WTC11 (cell line): ENCODE data around the gene RFX8. TPM values are rescaled to one million over a fixed set of nuclear protein-coding genes. Genes with fewer than 3 reads are reported as not detected.

Experiments used
- ATAC-seq: fragments of 200-7000 bp; cut with Tn5 transposase; 2 replicates; pipeline ENCODE4 v1.10.0; 2021; ENCODE audit warnings: mild to moderate bottlenecking, moderate library complexity
- CTCF ChIA-PET: fragments of 300-600 bp; sonication (Branson Sonifier 250); formaldehyde crosslinking; loops from one replicate; lab custom pipeline; 2021; ENCODE audit warnings: antibody characterized with exemption; lab: Charles Lee
- POLR2A ChIA-PET: fragments of 350-600 bp; sonication (Branson Sonifier 250); formaldehyde crosslinking; loops from one replicate; lab custom pipeline; 2021; ENCODE audit warnings: antibody characterized with exemption; lab: Charles Lee
- DNase-seq: peaks from one replicate; pipeline ENCODE4 v3.0.0; 2021; ENCODE audit warnings: low spot score
- H3K27ac Mint-ChIP-seq: 2 replicates; pipeline ENCODE4 v1.8.0; 2021; ENCODE audit warnings: mixed read lengths
- H3K27me3 Mint-ChIP-seq: 2 replicates; pipeline ENCODE4 v1.8.0; 2021; ENCODE audit warnings: low read depth, mild to moderate bottlenecking, moderate library complexity, mixed read lengths
- H3K36me3 Mint-ChIP-seq: 2 replicates; pipeline ENCODE4 v1.8.0; 2021; ENCODE audit warnings: mixed read lengths
- H3K4me1 Mint-ChIP-seq: 2 replicates; pipeline ENCODE4 v1.8.0; 2022; ENCODE audit warnings: mixed read lengths
- H3K4me3 Mint-ChIP-seq: 2 replicates; pipeline ENCODE4 v1.8.0; 2021; ENCODE audit warnings: mild to moderate bottlenecking, moderate library complexity, mixed read lengths
- H3K9me3 Mint-ChIP-seq: 2 replicates; pipeline ENCODE4 v1.8.0; 2021; ENCODE audit warnings: mixed read lengths
- AFF4 ChIP-seq: sonication (generic); formaldehyde crosslinking; IDR thresholded peaks from 2 replicates; pipeline ENCODE4 v1.8.1; 2023; ENCODE audit warnings: mild to moderate bottlenecking, missing genetic modification reagents, borderline replicate concordance
- ATF1 ChIP-seq: sonication (generic); formaldehyde crosslinking; IDR thresholded peaks from 2 replicates; pipeline ENCODE4 v1.8.1; 2023; ENCODE audit warnings: mild to moderate bottlenecking, moderate library complexity, missing genetic modification reagents
- CDX4 ChIP-seq: fragments of 250-450 bp; sonication (Bioruptor Pico); IDR thresholded peaks from 2 replicates; pipeline ENCODE4 v1.9.0; 2021; ENCODE audit warnings: moderate library complexity, mild to moderate bottlenecking, inconsistent platforms, borderline replicate concordance
- CREB1 ChIP-seq: sonication (generic); formaldehyde crosslinking; IDR thresholded peaks from 2 replicates; pipeline ENCODE4 v1.8.0; 2023; ENCODE audit warnings: mild to moderate bottlenecking, missing genetic modification reagents
- CTCF ChIP-seq: fragments of 200-600 bp; IDR thresholded peaks from 2 replicates; pipeline ENCODE4 v1.8.0; 2022; ENCODE audit warnings: antibody characterized with exemption
- ESRRA ChIP-seq: sonication (generic); formaldehyde crosslinking; IDR thresholded peaks from 2 replicates; pipeline ENCODE4 v1.8.1; 2022; ENCODE audit warnings: mild to moderate bottlenecking, missing genetic modification reagents, borderline replicate concordance
- GTF2I ChIP-seq: fragments of 250-450 bp; sonication (Bioruptor Pico); conservative IDR thresholded peaks from 2 replicates; pipeline ENCODE4 v1.4.0; 2021; ENCODE audit warnings: mild to moderate bottlenecking
- HMGA2 ChIP-seq: fragments of 250-450 bp; sonication (Bioruptor Pico); IDR thresholded peaks from 2 replicates; pipeline ENCODE4 v1.4.0; 2021; ENCODE audit warnings: mild to moderate bottlenecking, moderate library complexity
- KAT7 ChIP-seq: sonication (generic); formaldehyde crosslinking; IDR thresholded peaks from 2 replicates; pipeline ENCODE4 v1.8.1; 2023; ENCODE audit warnings: missing genetic modification reagents, mild to moderate bottlenecking, borderline replicate concordance
- MYBL2 ChIP-seq: sonication (generic); formaldehyde crosslinking; IDR thresholded peaks from 2 replicates; pipeline ENCODE4 v1.8.1; 2023; ENCODE audit warnings: mild to moderate bottlenecking, moderate library complexity, missing genetic modification reagents
- NR1H2 ChIP-seq: sonication (generic); formaldehyde crosslinking; IDR thresholded peaks from 2 replicates; pipeline ENCODE4 v1.9.0; 2021; ENCODE audit warnings: mild to moderate bottlenecking, moderate library complexity, missing genetic modification reagents
- PRRX2 ChIP-seq: fragments of 250-450 bp; sonication (Bioruptor Pico); IDR thresholded peaks from 2 replicates; pipeline ENCODE4 v1.8.0; 2021; ENCODE audit warnings: mild to moderate bottlenecking
- SP1 ChIP-seq: sonication (generic); formaldehyde crosslinking; conservative IDR thresholded peaks from 2 replicates; pipeline ENCODE4 v1.8.1; 2022; ENCODE audit warnings: missing genetic modification reagents
- TEAD1 ChIP-seq: sonication (generic); formaldehyde crosslinking; IDR thresholded peaks from 2 replicates; pipeline ENCODE4 v1.8.0; 2022; ENCODE audit warnings: mild to moderate bottlenecking, missing genetic modification reagents
- ZBTB43 ChIP-seq: sonication (generic); formaldehyde crosslinking; IDR thresholded peaks from 2 replicates; pipeline ENCODE4 v1.8.1; 2023; ENCODE audit warnings: mild to moderate bottlenecking, missing genetic modification reagents
- ZMAT4 ChIP-seq: fragments of 250-450 bp; sonication (Bioruptor Pico); IDR thresholded peaks from 2 replicates; pipeline ENCODE4 v1.9.0; 2021; ENCODE audit warnings: mild to moderate bottlenecking
- ZNF138 ChIP-seq: sonication (generic); formaldehyde crosslinking; conservative IDR thresholded peaks from 2 replicates; pipeline ENCODE4 v1.8.1; 2022; ENCODE audit warnings: mild to moderate bottlenecking, moderate library complexity, missing genetic modification reagents
- ZNF232 ChIP-seq: sonication (generic); formaldehyde crosslinking; IDR thresholded peaks from 2 replicates; pipeline ENCODE4 v1.8.0; 2022; ENCODE audit warnings: mild to moderate bottlenecking, missing genetic modification reagents
- ZNF281 ChIP-seq: sonication (generic); formaldehyde crosslinking; IDR thresholded peaks from 2 replicates; pipeline ENCODE4 v1.8.0; 2023; ENCODE audit warnings: mild to moderate bottlenecking, missing genetic modification reagents
- ZNF317 ChIP-seq: sonication (generic); formaldehyde crosslinking; IDR thresholded peaks from 2 replicates; pipeline ENCODE4 v1.8.1; 2023; ENCODE audit warnings: low read depth, mild to moderate bottlenecking, moderate library complexity, missing genetic modification reagents, borderline replicate concordance
- ZNF425 ChIP-seq: fragments of 250-450 bp; sonication (Bioruptor Pico); conservative IDR thresholded peaks from 2 replicates; pipeline ENCODE4 v1.9.0; 2021; ENCODE audit warnings: mild to moderate bottlenecking
- ZNF671 ChIP-seq: fragments of 250-450 bp; sonication (Bioruptor Pico); IDR thresholded peaks from 2 replicates; pipeline ENCODE4 v1.8.0; 2021; ENCODE audit warnings: mild to moderate bottlenecking
- total RNA-seq: library from RNA; stranded (reverse); gene quantifications from 3 replicates; pipeline ENCODE4 v1.2.3, GENCODE V29; 2021

Gene RFX8
- total RNA-seq, 1 experiment from 2014 or later: 0.28 TPM

- Mint-ChIP-seq H3K36me3 (peaks cover 5% of the 10 kb centered on the region; the same call in 1 of the 2 replicates), H3K9me3 (peaks cover 6% of the 10 kb centered on the region), H3K4me1 (peaks cover 11% of the 10 kb centered on the region; the same call in 1 of the 2 replicates), H3K4me3 (no peak overlapping the region), H3K27me3 (no peaks in the 10 kb centered on the region; the same call in 1 of the 2 replicates), H3K27ac (no peak overlapping the region; the same call in 1 of the 2 replicates)
- POLR2A ChIA-PET: no interaction called here
- DNase-seq: no peak
- ATAC-seq: no peak
- CTCF ChIA-PET: interaction anchor here (0.8 to 3.1 kb wide), 4 partner anchors 9 to 68 kb away, joined by 4 to 13 read pairs (median 5); no protein-coding TSS in a partner anchor
- TF ChIP-seq HMGA2 (CRISPR knock-in tag) (no peak), MYBL2 (CRISPR knock-in tag) (no peak), SP1 (CRISPR knock-in tag) (no peak), ZMAT4 (CRISPR knock-in tag) (no peak), ATF1 (no peak), ZNF232 (CRISPR knock-in tag) (no peak), KAT7 (CRISPR knock-in tag) (no peak), GTF2I (no peak), CDX4 (CRISPR knock-in tag) (no peak), NR1H2 (CRISPR knock-in tag) (no peak), ZNF671 (no peak)
Measured at GRCh38 chr2:101410114-101410513, 64.8 kb downstream of the RFX8 start.

GRCh38 chr2:101409699-101410098 lies 65.2 kb downstream of the RFX8 start:
- peaks cover 2% of the 10 kb centered on the region for H3K9me3 Mint-ChIP-seq
- ATAC-seq: peak; percentile 69
- no peak for DNase-seq
- H3K36me3 Mint-ChIP-seq: peaks cover under 1% of the 10 kb centered on the region; the same call in 1 of the 2 replicates
- H3K4me3 Mint-ChIP-seq: no peak overlapping the region
- POLR2A ChIA-PET: no interaction called here
- H3K27ac Mint-ChIP-seq: no peak overlapping the region
- CTCF ChIA-PET: interaction anchor here (0.7 to 3.1 kb wide), 6 partner anchors 10 to 481 kb away, joined by 3 to 13 read pairs (median 4); no protein-coding TSS in a partner anchor
- TF ChIP-seq ESRRA (CRISPR knock-in tag) (no peak), CTCF (no peak), ZNF138 (CRISPR knock-in tag) (no peak), ATF1 (no peak), ZNF671 (no peak), AFF4 (CRISPR knock-in tag) (no peak), NR1H2 (CRISPR knock-in tag) (no peak), TEAD1 (no peak), ZBTB43 (CRISPR knock-in tag) (no peak), ZNF425 (CRISPR knock-in tag) (no peak), PRRX2 (CRISPR knock-in tag) (no peak), CREB1 (CRISPR knock-in tag) (no peak), ZNF317 (CRISPR knock-in tag) (no peak), ZNF281 (CRISPR knock-in tag) (no peak)
- no peaks in the 10 kb centered on the region; the same call in 1 of the 2 replicates for H3K27me3 Mint-ChIP-seq
- peaks cover 11% of the 10 kb centered on the region; the same call in 1 of the 2 replicates for H3K4me1 Mint-ChIP-seq
